SK-N-MC (cell line): ENCODE results near the gene PEPD.

Source experiments
- EZH2 ChIP-seq: fragments of 200-600 bp; sonication (generic); IDR thresholded peaks from one replicate; pipeline ENCODE4 v1.6.1; 2017; ENCODE audit warnings: antibody characterized with exemption
- FOXP2 ChIP-seq: optimal IDR thresholded peaks from 2 replicates; pipeline ENCODE3; 2011; ENCODE audit warnings: mild to moderate bottlenecking, moderate library complexity; ENCODE audit not compliant: insufficient read depth; ENCODE audit errors: extremely low read length, control extremely low read depth
- POLR2AphosphoS5 ChIP-seq: IDR thresholded peaks from 2 replicates; pipeline ENCODE4 v1.6.1; 2012; ENCODE audit warnings: mild to moderate bottlenecking, low read depth, low read length, borderline replicate concordance

GRCh38 chr19:33520048-33520643, 1.4 kb downstream of the PEPD start:
- no peak for TF ChIP-seq POLR2AphosphoS5
- TF ChIP-seq EZH2, result no peak
- no peak for TF ChIP-seq FOXP2
